GM04503 (cell line): Measurements from ENCODE around the gene CASP14.
"Not testable (repeated sequence)": the region's sequence is repeated elsewhere in the genome, so short reads cannot be mapped to it uniquely, and the experiment has no call there.

Experiments used
- DNase-seq: peaks from one replicate; pipeline ENCODE4 v3.0.0-alpha.2; 2012; ENCODE audit warnings: low read depth

Gene CASP14

DNA sequence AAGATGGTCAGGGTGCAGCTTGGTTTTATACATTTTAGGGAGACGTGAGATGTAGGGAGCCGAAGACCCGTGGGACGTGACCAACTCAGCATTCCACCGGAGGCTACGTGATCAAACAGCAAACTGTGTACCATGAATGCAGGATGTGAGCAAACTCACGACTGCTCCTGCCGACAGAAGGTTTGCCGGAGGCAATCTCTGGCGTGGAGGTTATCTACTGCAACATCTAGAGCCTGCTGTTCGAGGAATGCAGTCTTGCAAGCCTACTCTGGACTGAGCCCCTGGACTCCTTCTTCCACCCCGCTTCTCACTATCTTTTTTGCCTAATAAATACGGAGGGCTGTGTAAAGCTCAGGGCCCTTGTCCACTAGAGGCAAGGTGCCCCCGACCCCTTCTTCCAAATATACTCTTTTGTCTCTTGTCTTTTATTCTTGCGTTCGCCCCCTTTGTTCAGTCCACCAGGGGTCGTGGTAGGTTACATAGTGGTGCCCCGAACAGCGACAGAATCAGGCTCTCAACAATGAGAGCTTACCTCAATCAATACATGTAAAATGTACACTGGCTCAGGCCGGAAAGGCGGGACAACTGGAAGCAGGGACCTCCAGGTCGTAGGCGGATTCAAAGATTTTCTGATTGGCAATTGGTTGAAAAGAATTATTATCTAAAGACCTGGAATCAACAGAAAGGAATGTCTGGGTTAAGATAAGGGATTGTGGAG lies 23.8 kb downstream of the CASP14 start:
- DNase-seq: no peak

DNA sequence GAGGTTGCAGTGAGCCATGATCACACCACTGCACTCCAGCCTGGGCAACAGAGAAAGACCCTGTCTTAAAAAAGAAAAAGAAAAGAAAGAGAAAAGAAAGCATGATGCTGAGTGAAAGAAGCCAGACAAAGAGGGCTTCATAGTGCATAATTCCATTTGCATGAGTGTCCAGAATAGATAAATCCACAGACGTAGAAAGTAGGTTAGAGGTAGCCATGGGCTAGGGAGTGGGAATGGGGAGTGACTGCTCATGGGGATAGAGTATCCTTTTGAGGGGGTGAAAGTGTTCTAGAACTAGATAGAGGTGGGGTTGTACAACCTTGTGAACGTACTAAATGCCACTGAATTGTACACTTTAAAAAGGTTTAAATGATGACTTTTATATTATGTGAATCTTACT lies 25.1 kb downstream of the CASP14 start:
- no peak for DNase-seq

DNA sequence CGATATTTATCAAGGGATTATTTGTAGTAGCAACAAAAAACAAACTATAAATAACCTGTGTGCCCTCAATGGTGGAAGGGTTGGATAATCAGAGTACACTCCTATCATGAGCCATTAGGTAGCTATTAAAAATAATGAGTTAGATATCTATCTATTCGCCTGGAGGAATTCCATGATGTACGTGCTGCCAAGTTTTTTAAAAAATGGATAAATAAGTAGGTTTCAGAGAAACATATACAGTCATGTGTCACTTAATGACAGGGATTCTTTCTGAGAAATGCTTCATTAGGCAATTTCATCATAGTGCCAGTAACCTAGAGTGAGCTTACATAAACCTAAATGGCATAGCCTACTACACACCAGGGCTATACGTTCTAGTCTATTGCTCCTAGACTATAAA lies 26.5 kb downstream of the CASP14 start:
- no peak for DNase-seq

DNA sequence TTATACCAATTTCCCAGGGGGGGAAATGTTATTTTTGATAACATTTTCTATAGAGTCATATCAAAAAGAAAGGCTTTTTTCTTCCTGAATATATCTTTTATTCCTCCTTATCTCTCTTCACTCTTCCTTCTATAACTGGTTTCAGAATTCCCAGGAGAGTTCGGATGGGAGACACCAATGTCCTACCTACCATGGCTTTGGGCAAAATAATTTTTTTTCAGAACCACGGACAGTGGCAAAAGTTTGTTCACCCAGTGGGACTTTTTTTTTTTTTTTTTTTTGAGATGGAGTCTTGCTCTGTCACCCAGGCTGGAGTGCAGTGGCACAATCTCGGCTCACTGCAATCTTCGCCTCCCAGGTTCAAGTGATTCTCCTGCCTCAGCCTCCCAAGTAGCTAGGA lies 30.7 kb downstream of the CASP14 start:
- not testable (repeated sequence) for DNase-seq

DNA sequence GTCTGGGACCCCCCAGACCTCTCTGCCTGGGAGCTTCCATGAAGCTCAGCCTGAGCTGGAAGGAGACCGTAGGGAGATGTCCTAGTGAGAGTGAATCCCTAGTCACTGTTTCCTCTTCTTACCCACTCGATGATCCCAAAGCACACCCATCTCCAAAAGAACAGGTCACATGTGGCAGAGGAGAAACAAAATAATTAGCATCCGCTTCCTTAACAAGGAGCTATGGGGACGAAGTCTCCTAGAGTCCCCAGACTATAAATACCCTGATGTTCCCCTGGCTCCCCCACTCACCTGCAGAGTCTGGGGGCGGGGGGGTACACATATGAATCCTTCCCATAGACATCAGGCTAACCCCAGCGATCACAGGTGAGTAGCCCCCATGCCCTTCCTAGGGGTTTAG lies 32.6 kb downstream of the CASP14 start, which contains the start of gene OR1I1:
Gene OR1I1 (plus strand): TSS at position 301 of the 400 bp plus-strand sequence. CDS start 4,855 bp downstream, outside the sequence.
- no peak for DNase-seq

DNA sequence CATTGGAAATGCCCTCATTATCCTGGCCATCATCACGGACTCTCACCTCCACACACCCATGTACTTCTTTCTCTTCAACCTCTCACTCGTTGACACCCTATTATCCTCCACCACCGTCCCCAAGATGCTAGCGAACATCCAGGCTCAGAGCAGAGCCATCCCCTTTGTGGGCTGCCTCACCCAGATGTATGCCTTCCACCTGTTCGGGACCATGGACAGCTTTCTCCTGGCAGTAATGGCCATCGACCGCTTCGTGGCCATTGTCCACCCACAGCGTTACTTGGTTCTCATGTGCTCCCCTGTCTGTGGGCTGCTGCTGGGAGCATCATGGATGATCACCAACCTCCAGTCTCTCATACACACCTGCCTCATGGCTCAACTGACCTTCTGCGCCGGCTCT lies 37.9 kb downstream of the CASP14 start:
- DNase-seq: no peak

DNA sequence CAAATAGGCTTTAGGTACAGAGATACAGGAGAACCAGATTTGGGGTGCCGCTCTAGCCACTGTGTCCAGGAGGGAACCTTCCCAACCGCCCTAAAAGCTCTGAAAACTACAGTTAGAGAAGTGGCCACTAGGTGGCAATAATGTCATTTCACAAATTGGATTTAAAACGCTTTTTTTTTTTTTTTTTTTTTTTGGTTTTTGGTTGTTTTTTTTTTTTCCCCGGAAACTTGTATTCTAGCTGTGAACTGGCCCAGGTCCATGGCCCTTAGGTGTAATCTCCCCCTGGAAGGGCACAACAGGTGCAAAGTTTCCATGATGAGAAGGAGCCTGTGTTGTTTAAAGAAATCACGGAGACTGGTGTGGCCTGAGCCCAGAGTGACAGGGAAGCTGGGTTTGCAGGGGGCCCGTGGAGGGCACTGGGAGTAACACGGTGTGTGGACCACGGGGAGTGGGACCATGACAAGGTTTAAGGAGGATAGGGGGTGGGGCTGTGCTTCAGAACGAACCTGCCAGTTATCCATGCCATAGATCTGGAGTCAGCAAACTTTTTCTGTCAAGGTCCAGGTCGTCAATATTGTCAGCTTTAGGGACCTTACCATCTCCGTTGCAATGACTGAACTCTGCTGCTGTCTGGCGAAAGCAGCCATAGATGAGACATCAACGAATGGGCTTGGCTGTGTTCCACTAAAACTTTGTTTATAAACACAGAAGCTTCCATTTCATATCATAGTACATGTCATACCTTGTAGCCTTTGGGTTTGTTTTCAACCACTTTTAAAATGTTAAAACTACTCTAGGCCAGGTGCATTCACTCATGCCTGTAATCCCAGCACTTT lies 42.9 kb downstream of the CASP14 start:
- no peak for DNase-seq

DNA sequence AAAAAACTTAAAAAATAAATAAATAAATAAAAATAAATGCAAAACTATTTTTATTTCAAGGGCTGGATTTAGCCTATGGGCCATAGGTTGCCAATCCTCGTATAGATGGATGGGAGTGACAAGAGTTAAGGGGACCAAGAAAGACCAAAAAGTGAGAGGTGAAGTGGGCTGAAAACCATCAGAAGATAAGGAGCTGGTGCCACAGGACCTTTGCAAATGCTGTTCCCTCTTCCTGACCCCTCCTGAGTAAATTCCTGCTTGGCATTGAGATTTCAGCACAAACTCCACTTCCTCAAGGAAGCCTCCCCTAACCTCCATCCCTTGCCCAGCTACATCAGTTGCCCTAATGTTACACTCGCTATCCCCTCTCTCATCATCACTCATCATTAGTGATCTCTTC lies 43.7 kb downstream of the CASP14 start:
- DNase-seq: no peak

DNA sequence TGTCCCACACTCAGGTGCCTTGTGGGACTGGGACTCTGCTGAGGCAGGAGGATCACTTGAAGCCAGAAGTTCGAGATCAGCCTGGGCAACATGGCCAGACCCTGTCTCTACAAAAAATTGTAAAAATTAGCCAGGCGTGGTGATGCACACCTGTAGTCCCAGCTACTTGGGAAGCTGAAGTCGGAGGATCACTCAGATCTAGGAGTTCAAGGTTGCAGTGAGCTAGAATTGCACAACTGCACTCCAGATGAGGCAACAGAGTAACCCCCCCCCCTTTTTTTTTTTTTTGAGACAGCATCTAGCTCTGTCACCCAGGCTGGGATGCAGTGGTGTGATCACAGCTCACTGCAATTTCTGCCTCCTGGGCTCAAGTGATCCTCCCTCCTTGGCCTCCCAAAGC lies 46.9 kb downstream of the CASP14 start:
- DNase-seq: no peak

DNA sequence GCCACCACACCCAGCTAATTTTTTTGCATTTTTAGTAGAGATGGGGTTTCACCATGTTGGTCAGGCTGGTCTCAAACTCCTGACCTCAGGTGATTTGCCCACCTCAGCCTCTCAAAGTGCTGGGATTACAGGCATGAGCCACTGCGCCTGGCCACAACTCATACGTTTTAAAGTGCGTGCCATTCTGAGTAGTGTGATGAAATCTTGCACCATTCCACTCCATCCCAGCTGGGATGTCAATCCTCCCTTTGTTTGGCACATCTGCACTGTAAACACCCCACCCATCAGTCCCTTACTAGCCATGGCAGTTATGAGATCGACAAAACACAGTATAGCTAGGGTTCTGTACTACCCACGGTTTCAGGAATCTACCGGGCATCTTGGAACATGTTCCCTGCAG lies 48.7 kb downstream of the CASP14 start:
- DNase-seq: not testable (repeated sequence)

DNA sequence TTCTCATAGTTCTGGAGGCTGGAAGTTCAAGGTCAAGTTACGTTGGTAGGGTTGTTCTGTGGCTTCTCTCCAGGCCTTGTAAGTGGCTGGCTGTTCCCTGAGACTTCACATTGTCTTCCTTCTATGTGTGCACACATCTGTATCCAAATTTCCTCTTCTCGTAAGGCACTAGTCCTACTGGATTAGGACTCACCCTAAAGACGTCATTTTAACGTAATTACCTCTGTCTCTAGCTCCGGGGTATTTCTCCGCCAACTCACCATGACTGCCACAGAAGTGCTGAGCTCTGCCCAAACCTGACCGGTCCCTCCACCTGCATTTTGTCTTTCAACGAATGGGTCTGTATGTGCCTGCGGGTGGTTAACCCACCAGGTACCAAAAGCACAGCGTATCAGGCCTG lies 49.2 kb downstream of the CASP14 start:
- DNase-seq: no peak

DNA sequence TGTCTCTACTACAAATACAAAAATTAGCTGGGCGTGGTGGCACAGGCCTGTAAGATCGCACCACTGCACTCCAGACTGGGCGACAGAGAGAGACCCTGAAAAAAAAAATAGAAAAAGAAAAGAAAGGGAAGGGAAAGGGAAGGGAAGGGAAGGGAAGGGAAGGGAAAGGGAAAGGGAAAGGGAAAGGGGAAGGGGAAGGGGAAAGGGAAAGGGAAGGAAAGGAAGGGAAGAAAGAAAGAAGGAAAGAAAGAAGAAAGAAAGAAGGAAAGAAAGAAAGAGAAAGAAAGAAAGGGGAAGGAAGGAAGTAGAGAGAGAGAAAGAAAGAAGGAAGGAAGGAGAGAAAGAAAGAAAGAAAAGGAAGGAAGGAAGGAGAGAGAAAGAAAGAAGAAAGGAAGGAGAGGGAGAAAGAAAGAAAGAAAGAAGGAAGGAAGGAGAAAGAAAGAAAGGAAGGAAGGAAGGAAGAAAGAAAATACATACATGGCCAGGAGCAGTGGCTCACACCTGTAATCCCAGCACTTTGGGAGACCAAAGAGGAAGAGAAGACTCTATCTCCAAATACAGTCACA lies 49.8 kb downstream of the CASP14 start:
- no peak for DNase-seq

DNA sequence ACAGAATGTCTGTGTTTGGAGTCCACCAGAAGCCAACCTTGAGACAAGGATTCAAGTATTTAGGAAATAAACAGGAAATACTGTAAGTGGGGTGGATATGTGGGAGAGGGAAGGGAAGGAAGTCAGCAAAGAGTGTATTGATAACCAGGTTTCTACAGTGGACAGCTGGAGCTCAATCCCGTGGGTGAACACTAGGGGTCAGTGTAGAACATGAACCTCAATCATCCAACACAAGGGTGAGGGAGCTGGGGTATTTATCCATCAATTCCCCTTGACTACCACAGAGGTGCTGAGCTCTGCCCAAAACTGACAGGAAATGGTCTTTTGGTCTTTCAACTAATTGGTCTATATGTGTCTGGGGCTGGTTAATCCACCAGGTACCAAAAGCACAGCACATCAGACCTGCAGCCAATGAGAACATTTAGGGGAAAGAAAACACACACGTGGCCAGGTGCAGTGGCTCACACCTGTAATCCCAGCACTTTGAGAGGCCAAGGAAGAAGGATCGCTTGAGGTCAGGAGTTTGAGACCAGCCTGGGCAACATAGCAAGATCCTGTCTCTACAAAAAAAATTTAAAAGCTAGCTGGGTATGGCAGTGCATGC lies 52.3 kb downstream of the CASP14 start:
- DNase-seq: no peak

DNA sequence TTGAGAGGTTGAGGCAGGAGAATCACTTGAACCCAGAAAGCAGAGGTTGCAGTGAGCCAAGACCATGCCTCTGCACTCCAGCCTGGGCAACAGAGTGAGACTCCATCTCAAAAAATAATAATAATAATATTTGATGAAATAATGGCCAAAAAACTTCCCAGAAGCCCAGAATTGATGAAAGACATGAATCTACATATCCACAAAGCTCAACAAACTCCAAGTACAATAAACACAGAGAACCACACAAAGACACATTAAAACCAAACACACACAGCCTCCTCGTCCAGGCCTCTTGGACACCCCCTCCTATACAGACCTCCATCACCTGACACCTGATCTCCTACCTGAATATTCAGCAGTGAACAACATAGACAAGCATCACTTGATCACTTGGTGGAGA lies 54.7 kb downstream of the CASP14 start:
- no peak for DNase-seq

DNA sequence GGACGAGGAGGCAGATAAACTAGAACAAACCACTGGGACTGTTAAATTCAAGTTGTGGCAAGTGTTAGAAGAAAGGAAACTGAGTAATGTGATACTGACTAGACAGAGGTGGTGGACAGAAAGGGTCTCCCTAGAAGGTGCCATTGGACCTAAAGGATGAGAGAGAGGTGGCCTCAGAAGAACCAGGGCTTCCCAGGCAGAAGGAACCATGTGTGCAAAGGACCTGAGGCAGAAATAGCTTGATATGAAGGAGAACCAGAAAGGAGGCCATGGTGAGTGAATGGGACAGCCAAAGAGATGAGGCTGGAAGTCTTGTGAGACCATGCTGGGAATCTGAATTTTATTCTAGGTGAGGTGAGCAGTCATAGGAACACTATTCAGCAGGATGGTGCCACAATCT lies 55.1 kb downstream of the CASP14 start:
- no peak for DNase-seq

DNA sequence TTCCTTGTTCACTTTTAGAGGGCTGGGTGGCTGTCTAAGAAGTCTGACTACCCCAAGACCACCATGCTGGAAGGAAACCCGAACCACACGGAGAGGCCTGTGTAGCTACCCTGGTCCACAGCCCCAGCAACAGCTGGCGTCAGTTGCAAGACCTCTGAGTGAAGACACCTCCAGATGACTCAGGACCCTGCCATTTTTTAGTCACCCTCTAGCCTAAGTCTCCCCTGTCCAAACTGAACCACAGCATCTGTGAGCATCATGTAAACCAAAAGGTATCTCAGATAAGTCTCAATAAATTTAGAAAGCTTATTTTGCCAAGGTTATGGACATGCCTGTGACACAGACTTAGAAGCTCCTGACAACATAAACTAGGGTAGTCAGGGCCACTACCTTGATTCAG lies 55.8 kb downstream of the CASP14 start:
- DNase-seq: no peak

DNA sequence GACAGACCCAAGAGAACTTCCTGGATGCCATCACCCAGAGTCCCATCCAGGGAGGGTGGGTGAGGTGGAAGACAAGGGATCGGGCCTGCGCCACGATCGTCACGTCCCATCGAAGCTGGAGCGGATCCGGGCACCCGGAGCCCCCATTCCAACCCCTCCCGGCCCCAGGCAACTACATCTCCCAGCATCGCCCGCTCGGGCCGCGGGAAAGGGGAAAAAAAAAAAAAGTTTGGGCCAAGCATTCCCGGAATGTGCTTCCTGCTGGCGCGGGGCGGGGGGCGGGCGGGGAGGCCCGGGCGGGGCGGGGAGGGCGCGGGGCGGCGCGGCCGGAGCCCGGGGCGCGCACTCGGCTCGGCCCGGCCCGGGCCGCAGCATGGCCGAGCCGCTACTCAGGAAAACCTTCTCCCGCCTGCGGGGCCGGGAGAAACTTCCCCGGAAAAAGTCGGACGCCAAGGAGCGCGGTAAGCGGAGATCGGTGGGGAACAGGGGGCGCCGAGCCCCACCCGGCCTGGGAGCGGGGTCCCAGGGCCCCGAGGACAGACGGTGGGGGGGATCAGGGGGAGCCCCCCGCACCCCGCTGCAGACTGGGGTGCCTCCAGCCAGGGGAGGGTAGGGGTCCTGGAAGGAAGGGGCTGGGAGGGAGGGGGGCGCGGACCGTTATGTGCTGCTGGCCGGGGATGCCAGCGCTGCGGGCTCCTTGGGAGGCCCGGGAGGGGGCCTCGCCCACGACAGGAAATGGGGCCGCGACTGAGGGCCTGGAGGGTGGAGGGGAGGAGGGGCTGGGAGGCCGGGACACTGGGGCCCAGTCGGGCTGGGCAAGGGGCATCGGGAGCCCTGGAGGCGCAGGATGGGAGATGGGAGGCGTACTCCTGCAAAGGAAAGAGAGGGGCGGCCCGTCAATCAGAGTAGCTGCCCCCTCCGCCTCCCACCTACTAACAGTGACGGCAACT lies 58.1 kb downstream of the CASP14 start, which contains the start of gene SYDE1:
Gene SYDE1 (plus strand): TSS at position 341 of the 950 bp plus-strand sequence. CDS start 33 bp downstream, at position 374.
- no peak for DNase-seq
